Endothelial cell of umbilical vein (primary cell): ENCODE measurements around the gene ENHO. TPM values are rescaled to one million over a fixed set of nuclear protein-coding genes. Genes with fewer than 3 reads are reported as not detected.

Source experiments
- BruUV-seq: library from RNA; stranded (reverse); fragments of 400-500 nt; replicated peaks from 2 replicates; lab custom pipeline; 2021; lab: Mats Ljungman, UMichigan
- CTCF ChIA-PET: fragments of 300-600, 350-600 bp; sonication (Branson Sonifier 250); formaldehyde crosslinking; loops from one replicate; lab custom pipeline; 2021; ENCODE audit warnings: antibody characterized with exemption, inconsistent platforms; lab: Charles Lee
- POLR2A ChIA-PET: fragments of 300-600, 350-600 bp; sonication (Branson Sonifier 250); formaldehyde crosslinking; loops from one replicate; lab custom pipeline; 2021; ENCODE audit warnings: antibody characterized with exemption, inconsistent platforms; lab: Charles Lee
- DNase-seq: peaks from one replicate; pipeline ENCODE4 v3.0.0-alpha.2; 2011; ENCODE audit warnings: low read depth, low spot score
- FAIRE-seq: peaks from 2 replicates; lab custom pipeline; 2011; peaks lifted over from hg19 to GRCh38; lab: Jason Lieb, UNC
- H2AFZ ChIP-seq: 2 replicates; pipeline ENCODE4 v1.6.0; 2012; ENCODE audit warnings: low read depth, low read length, control low read depth, inconsistent platforms
- H3K27ac ChIP-seq: 2 replicates; pipeline ENCODE4 v1.5.1; 2011; ENCODE audit warnings: low read depth, mild to moderate bottlenecking, control low read depth, low read length, moderate library complexity; ENCODE audit not compliant: insufficient read depth
- H3K27me3 ChIP-seq, 2 experiments: 2 replicates each; pipeline versions ENCODE4 v1.6.0 to v1.6.1; 2011; ENCODE audit warnings: low read length in 2 of 2, mixed read lengths in 1 of 2; ENCODE audit not compliant: control insufficient read depth in 2 of 2, insufficient read depth in 2 of 2
- H3K36me3 ChIP-seq, 2 experiments: 2 replicates in 1 of 2; 3 replicates in 1 of 2; pipeline ENCODE4 v1.5.1; 2011; ENCODE audit warnings: low read length in 2 of 2, mild to moderate bottlenecking in 1 of 2, moderate library complexity in 1 of 2; ENCODE audit not compliant: control insufficient read depth in 2 of 2, insufficient read depth in 2 of 2; ENCODE audit errors: extremely low read depth in 1 of 2
- H3K4me1 ChIP-seq: 3 replicates; pipeline ENCODE4 v1.5.1; 2011; ENCODE audit warnings: mild to moderate bottlenecking, low read length; ENCODE audit not compliant: control insufficient read depth, insufficient read depth; ENCODE audit errors: extremely low read depth
- H3K4me2 ChIP-seq: 2 replicates; pipeline ENCODE4 v1.6.1; 2011; ENCODE audit warnings: low read length, control low read depth, mixed read lengths; ENCODE audit not compliant: insufficient read depth
- H3K4me3 ChIP-seq, 3 experiments: fragments of 200-600 bp in 1 of 3; sonication (generic), shearing (Covaris generic) in 1 of 3; replicated peaks in 1 of 3; 2 replicates each; pipeline ENCODE4 v1.5.1; 2011 to 2016; ENCODE audit warnings: control low read depth in 3 of 3, low read length in 3 of 3, mild to moderate bottlenecking in 2 of 3, inconsistent platforms in 1 of 3, low read depth in 1 of 3, moderate library complexity in 1 of 3; ENCODE audit not compliant: insufficient read depth in 1 of 3
- H3K79me2 ChIP-seq: 2 replicates; pipeline ENCODE4 v1.6.0; 2012; ENCODE audit warnings: low read length, inconsistent platforms; ENCODE audit not compliant: control insufficient read depth, insufficient read depth
- H3K9ac ChIP-seq: replicated peaks from 2 replicates; pipeline ENCODE3; 2011; ENCODE audit warnings: low read length, control low read depth; ENCODE audit not compliant: insufficient read depth; ENCODE audit errors: extremely low read depth
- H3K9me1 ChIP-seq: replicated peaks from 3 replicates; pipeline ENCODE4 v1.6.0; 2011; ENCODE audit warnings: mild to moderate bottlenecking, low read length; ENCODE audit not compliant: control insufficient read depth, insufficient read depth; ENCODE audit errors: extremely low read depth
- H3K9me3 ChIP-seq: replicated peaks from 2 replicates; pipeline ENCODE4 v1.5.1; 2012; ENCODE audit warnings: low read length, inconsistent platforms; ENCODE audit not compliant: control insufficient read depth, insufficient read depth
- H4K20me1 ChIP-seq: replicated peaks from 2 replicates; pipeline ENCODE3; 2011; ENCODE audit warnings: mild to moderate bottlenecking, low read length; ENCODE audit not compliant: control insufficient read depth, insufficient read depth; ENCODE audit errors: extremely low read depth
- EZH2 ChIP-seq: IDR thresholded peaks from 2 replicates; pipeline ENCODE4 v1.6.1; 2012; ENCODE audit warnings: borderline replicate concordance, low read depth, mild to moderate bottlenecking, moderate library complexity, low read length, inconsistent platforms; ENCODE audit not compliant: severe bottlenecking
- GATA2 ChIP-seq: IDR thresholded peaks from 2 replicates; pipeline ENCODE4 v1.7.0; 2011; ENCODE audit warnings: low read depth, mild to moderate bottlenecking, moderate library complexity, mixed read lengths, low read length; ENCODE audit not compliant: insufficient read length, insufficient read depth
- JUN ChIP-seq: IDR thresholded peaks from 2 replicates; pipeline ENCODE4 v1.6.1; 2011; ENCODE audit warnings: borderline replicate concordance, low read depth; ENCODE audit not compliant: insufficient read length, insufficient read depth
- MYC ChIP-seq: IDR thresholded peaks from one replicate; pipeline ENCODE4 v1.6.1; 2011; ENCODE audit warnings: mild to moderate bottlenecking, low read depth, low read length
- POLR2A ChIP-seq: IDR thresholded peaks from 2 replicates; pipeline ENCODE4 v1.6.1; 2012; ENCODE audit warnings: low read depth, mild to moderate bottlenecking, control low read depth, low read length
- POLR2AphosphoS5 ChIP-seq: IDR thresholded peaks from 2 replicates; pipeline ENCODE4 v1.6.1; 2012; ENCODE audit warnings: low read depth, mild to moderate bottlenecking, control low read depth, low read length, moderate library complexity; ENCODE audit not compliant: insufficient read depth
- dilution Hi-C: fragments of 300-500 bp; cut with MboI; formaldehyde crosslinking; loops from one replicate; pipeline ENCODE4 v1.15.0; 2019; ENCODE audit warnings: low sequenced_read_pairs; ENCODE audit not compliant: extremely low pct_ligation_motif_present
- intact Hi-C: fragments of 100-400 bp; cut with micrococcal nuclease; formaldehyde crosslinking; loops from one replicate; pipeline ENCODE4 v1.10.0; 2022
- polyA plus RNA-seq, 4 experiments: library from polyadenylated mRNA; depleted of rRNA in 3 of 4; stranded (reverse) in 3 of 4; unstranded in 1 of 4; fragments of >200 nt; gene quantifications; 2 replicates each; pipeline versions ENCODE4 v1.2.1 to v1.2.3, GENCODE V29; 2011 to 2012; ENCODE audit warnings: missing spikeins in 1 of 4
- total RNA-seq: library from RNA; stranded (reverse); gene quantifications from 2 replicates; pipeline ENCODE4 v1.2.3, GENCODE V29; 2021
- TF ChIP-seq, protein P1 (sequence below): IDR thresholded peaks from 2 replicates; pipeline ENCODE4 v1.6.1; 2011; ENCODE audit not compliant: insufficient read depth, insufficient read length

Gene ENHO
- total and polyA plus RNA-seq, 2 donors (not counting 3 experiments of a cell fraction or from before 2014, with no cell fraction given), result 0.10 TPM; not detected in 1

GRCh38 chr9:34522091-34522887 is 501 bp downstream of the ENHO start:
- Histone ChIP-seq H3K36me3 (no peaks in the 10 kb centered on the region), H3K9me1 (no peaks in the 10 kb centered on the region), H3K4me1 (peaks cover 3% of the 10 kb centered on the region), H4K20me1 (no peaks in the 10 kb centered on the region), H3K4me2 (peak overlapping the region; percentile 64), H3K27me3 (peaks cover 8 to 25% of the 10 kb centered on the region in 2 experiments), H3K27ac (no peak overlapping the region), H3K9ac (no peak overlapping the region), H3K4me3 (peak overlapping the region in 2 of 3 experiments; percentile 14 to 32), H3K9me3 (no peaks in the 10 kb centered on the region), H3K79me2 (no peaks in the 10 kb centered on the region), H2AFZ (peak overlapping the region; percentile 69)
- intact Hi-C loops, result no loop called here
- dilution Hi-C loops, result loop anchor here (25.0 kb wide), 1 partner anchor 110 kb away; no protein-coding TSS in a partner anchor
- no peak for FAIRE-seq
- CTCF ChIA-PET, result interaction anchor here (0.7 to 3.0 kb wide), 4 partner anchors 9 to 118 kb away, joined by 3 to 10 read pairs (median 6); no protein-coding TSS in a partner anchor
- no peak for DNase-seq
- TF ChIP-seq, protein P1, sequence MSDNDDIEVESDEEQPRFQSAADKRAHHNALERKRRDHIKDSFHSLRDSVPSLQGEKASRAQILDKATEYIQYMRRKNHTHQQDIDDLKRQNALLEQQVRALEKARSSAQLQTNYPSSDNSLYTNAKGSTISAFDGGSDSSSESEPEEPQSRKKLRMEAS, result no peak
- peak; percentile 48 for TF ChIP-seq EZH2
- POLR2A ChIA-PET, result no interaction called here
- BruUV-seq, result no TSS peak

GRCh38 chr9:34521406-34522045 is 1.3 kb downstream of the ENHO start:
- H3K27ac ChIP-seq, result no peak overlapping the region
- H3K4me3 ChIP-seq, result no peak overlapping the region
- intact Hi-C loops, result no loop called here
- DNase-seq (no peak), FAIRE-seq (no peak)
- no peaks in the 10 kb centered on the region for H4K20me1 ChIP-seq
- dilution Hi-C loops, result loop anchor here (25.0 kb wide), 1 partner anchor 109 kb away; no protein-coding TSS in a partner anchor
- no peaks in the 10 kb centered on the region for H3K79me2 ChIP-seq
- H2AFZ ChIP-seq, result no peak overlapping the region
- H3K4me1 ChIP-seq, result peaks cover 3% of the 10 kb centered on the region
- no TSS peak for BruUV-seq
- POLR2A ChIA-PET, result no interaction called here
- H3K36me3 ChIP-seq, result no peaks in the 10 kb centered on the region
- H3K9ac ChIP-seq, result no peak overlapping the region
- H3K4me2 ChIP-seq, result no peak overlapping the region
- no peaks in the 10 kb centered on the region for H3K9me3 ChIP-seq
- peaks cover 8 to 25% of the 10 kb centered on the region in 2 experiments for H3K27me3 ChIP-seq
- TF ChIP-seq JUN (no peak), EZH2 (no peak), POLR2AphosphoS5 (no peak), MYC (no peak), GATA2 (no peak), POLR2A (no peak)
- TF ChIP-seq, protein P1, result no peak
- CTCF ChIA-PET, result no interaction called here
- no peaks in the 10 kb centered on the region for H3K9me1 ChIP-seq
